GM21528 (cell line): Measurements from ENCODE around the gene NR1I3.
"Not testable (repeated sequence)": the region's sequence is repeated elsewhere in the genome, so short reads cannot be mapped to it uniquely, and the experiment has no call there.

Source experiments
- ATAC-seq: cut with Tn5 transposase; IDR thresholded peaks from one replicate; pipeline ENCODE4 v1.9.1; 2021; ENCODE audit warnings: mild to moderate bottlenecking, moderate library complexity; ENCODE audit not compliant: unreplicated experiment, low FRiP score

Gene NR1I3, protein sequence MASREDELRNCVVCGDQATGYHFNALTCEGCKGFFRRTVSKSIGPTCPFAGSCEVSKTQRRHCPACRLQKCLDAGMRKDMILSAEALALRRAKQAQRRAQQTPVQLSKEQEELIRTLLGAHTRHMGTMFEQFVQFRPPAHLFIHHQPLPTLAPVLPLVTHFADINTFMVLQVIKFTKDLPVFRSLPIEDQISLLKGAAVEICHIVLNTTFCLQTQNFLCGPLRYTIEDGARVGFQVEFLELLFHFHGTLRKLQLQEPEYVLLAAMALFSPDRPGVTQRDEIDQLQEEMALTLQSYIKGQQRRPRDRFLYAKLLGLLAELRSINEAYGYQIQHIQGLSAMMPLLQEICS

DNA sequence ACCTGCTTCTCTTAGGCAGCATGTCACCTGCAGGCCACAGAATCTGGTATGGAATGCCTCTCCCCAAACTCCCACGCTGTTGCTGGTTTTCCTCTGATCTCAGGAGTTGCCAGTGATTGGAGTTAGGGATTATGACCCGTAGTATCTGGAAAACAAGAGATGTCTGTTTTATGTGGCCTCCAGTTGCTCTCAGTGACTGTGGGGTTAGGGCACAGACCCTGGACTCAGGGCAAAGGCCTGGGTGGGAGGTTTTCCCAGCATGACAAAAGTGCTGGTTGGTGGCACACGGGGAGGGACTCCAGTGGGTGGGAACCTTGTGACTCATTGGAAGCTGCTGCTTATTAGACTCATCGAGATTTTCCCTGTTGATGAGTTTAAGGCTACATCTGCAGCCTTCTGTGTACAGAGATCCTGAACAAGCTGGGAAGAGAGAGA, at the start of gene NR1I3:
Gene NR1I3 (minus strand): TSS at position 165 of the 435 bp plus-strand sequence. CDS start 1,638 bp downstream, outside the sequence.
- ATAC-seq, result no peak

DNA sequence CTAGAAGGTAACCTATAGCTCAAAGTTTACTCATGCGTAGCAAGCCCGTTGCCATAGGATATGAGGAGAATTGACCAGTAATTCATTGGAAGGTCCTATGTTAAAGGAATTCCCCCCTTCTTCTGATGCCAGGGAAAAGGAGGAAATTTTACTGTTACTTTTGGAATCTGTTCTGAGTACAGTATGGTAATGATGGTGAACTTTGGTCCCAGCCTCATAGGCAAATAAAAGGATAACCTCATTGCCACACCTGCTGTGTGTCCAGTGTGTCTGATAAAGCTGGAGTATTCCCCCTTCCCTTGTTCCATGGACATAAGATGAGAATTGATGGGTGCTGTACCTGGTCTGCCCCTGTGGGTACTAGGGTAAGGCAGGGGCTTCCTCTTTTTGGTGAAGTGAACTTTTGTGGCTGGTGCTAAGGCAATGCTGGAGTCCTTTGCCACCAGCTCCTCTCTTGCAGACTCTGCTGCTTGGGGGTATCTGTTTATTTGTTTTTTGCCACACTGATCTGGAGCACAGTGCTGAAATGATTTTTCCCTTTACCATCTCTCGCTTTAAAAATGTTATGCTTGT, 49.6 kb upstream of the NR1I3 start:
- ATAC-seq, result no peak

DNA sequence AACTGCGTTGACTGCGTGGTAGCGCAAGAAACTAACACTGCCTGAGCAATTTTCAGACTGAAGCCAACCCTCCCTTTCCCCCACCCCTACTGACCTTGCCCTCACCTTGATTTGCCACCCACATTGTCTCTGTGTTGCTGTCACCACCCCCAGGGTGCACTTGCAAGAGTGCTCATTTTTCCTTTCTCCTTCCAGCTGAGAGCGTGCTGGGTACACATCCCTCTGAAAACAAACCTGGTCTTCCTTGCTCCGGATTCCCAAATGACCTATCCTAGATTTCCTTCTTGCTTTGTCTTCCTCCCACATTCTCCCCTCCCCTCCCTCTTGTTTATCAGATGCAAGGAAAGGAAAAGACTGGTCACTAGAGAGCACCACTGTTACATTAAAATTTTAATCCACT, 47.5 kb upstream of the NR1I3 start:
- no peak for ATAC-seq

DNA sequence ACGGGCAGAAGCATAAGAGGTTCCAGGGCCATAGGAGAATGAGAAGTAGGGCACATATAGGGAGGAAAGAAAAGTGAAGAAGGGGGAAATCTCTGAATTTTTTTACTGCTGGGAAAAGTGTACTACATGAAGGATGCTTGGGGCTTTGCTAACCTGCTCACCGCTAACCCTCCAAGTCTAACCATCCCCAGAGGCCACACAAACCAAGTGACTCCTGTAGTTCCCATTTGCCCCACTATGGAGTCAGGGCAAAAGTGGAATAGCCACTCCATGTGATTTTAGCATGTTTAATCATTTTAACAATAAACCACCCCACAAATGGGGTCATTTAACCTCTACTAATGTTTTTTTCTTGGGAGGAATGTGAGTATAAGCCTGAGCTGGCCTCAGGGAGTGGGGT, 47.1 kb upstream of the NR1I3 start:
- no peak for ATAC-seq

DNA sequence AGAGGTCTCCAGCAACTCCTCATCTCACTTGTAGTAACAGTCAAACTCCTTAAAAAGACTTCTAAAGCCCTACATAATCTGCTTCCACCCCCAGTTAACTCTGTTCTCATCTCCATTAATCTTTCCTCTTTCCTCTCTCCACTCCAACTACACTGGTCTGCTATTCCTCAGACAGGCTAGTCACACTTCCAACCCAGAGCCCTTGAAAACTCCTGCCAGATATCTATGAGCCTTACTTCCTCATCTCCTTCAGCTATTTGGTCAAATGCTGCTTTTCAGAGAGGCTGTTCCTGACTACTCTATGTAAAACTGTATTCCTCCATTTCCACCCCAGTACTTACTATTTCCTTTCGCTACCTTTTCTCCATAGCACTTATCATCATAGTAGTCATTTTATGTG, 45.0 kb upstream of the NR1I3 start:
- ATAC-seq, result no peak

DNA sequence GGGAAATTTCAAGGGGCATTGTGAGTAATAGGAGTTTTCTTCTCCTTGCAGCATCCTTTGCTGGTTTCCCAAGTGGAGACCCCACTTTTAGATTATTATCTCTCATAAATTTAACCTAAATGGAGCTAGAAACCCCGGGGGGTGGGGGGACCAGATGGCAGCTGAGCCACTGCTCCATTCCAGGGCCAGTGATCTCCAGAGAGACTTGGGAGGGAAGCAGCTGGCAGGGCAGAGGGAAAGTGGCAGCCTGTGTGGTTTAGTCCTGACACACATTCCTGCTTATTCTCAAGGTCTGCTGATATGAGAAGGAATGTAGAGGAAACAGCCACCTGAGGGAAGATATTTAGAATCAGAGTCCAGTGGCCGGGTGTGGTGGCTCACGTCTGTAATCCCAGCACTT, 36.9 kb upstream of the NR1I3 start:
- ATAC-seq, result no peak

DNA sequence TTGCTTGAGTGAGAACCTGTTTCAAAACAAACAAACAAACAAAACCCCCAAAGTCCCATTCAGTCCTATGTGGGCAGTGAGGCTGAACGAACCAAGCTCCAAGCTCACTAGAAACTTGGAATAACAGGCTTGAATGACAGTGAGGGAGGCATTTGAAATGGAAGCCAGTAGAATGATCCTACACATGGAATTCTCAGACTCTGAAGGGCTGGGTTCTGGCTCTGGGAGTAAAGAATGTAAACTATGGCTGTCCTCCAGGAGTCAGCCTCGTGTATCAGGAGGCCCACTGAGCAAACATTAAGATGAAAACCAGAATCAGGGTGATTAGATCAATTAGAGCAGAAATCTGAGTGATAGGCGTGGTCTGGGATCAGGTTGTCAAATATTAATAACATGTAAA, 35.4 kb upstream of the NR1I3 start:
- no peak for ATAC-seq

DNA sequence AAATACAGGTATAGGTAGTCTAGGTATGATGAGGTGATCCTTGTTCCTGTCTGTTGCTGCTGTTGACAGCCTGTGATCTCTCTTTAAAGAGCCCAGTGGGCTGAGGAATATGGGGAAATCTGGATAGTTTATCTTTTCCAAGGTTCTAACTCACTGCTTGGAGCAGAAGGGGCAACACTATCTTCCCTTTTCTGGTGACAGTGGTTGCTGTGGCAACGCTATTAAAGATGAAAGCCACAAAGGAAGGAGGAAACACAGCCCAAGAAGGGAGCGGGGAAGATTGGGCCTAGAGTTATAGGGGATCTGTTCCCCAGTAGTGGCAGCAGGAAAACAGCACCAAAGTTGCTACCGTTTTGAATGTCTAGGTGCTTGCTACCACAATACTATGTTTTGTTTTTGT, 29.3 kb upstream of the NR1I3 start:
- ATAC-seq, result no peak

DNA sequence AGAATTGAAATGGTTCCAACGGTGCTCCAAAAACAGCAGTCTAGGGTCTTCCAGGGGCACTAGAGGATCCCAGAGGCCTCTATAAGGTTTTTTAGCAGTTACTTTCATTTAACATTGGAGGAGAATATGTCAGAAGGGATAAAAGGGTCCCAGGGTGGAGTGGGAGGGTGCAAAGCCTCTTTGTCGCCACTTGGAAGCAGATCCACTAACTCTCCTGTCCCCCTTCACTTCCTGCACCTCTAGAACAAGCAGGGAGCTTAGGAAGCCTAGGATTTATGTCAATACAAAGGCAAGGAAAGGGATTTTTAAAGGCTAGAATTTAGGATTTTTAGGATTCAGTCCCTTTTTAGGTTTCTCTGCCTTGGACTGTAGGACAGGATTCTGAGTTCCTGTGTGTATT, 28.8 kb upstream of the NR1I3 start:
- ATAC-seq, result no peak

DNA sequence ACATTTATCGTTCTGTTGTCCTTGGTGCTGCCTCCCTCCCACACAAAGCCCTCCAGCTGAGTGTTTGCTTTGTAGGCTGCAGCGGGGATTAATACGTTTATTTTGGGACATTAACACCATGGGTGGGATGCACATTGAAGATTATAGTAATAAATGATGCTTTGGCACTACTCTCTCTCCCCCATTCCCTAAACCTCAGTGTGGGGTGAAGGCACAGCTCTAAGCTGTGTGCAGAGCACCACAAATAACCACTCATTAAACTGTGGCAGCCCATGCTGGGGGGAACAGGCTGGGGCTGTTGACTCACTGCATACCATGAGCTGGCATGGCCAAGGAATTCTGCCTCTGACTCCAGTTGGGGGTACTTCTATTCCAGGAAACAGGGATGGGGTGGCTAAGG, 28.2 kb upstream of the NR1I3 start:
- ATAC-seq, result no peak

DNA sequence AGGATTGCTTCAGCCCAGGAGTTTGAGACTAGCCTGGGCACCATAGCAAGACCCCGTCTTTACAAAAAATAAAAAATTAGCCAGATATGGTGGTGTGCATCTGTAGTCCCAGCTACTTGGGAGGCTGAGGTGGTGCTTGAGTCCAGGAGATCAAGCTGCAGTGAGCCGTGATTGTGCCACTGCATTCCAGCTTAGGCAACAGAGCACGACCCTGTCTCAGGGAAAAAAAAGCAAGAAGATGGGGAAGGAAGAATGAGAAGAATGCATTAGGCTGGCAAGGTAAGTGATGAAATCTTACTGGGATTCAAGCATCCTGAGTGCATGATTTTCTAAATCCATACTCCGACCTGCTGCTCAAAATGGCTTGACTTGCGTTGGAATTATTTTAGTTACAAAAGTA, 27.3 kb upstream of the NR1I3 start:
- ATAC-seq, result no peak

DNA sequence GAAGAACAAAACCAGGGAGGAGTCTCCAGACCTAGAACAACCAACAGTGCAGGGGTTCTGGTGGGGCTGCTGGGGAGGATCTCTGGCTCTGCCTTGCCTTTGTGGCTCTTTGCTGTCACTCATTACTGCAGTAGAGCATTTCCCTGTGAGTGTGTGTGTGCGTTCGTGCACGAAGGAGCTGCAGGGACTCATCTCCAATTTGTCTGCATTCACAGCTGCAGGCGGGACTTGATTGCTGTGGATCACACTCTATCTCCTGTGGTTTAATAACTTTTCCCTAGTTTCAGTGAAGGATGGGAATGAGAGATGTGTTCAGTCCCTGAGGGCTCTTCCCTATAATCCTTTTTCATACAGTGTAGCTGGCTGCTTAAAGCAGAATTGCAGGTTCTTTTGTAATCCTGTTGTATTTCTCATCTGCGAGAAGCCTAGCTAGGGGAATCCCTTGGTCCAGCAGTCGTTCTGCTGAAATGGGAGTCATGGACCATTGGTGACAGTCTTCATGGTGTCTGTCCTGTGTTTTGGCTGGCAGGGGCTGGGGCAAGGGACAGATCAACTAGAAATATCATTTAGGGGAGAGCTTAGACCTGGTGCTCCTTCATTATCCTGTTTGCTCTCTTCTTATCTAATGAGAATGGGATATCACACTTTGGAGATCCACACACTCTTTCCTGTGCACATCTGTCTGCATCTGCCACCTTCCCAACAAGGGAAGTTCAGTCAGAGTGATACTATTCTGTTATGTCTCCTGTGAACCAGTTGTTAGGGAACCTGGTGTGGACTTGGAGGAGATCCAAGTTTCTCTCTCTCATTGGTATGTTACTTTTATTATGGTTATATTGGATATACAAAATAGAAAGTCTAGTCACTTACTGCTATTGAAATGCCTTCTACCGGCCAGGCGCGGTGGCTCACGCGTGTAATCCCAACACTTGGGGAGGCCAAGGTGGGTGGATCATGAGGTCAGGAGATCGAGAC, 23.5 kb upstream of the NR1I3 start:
- no peak for ATAC-seq

DNA sequence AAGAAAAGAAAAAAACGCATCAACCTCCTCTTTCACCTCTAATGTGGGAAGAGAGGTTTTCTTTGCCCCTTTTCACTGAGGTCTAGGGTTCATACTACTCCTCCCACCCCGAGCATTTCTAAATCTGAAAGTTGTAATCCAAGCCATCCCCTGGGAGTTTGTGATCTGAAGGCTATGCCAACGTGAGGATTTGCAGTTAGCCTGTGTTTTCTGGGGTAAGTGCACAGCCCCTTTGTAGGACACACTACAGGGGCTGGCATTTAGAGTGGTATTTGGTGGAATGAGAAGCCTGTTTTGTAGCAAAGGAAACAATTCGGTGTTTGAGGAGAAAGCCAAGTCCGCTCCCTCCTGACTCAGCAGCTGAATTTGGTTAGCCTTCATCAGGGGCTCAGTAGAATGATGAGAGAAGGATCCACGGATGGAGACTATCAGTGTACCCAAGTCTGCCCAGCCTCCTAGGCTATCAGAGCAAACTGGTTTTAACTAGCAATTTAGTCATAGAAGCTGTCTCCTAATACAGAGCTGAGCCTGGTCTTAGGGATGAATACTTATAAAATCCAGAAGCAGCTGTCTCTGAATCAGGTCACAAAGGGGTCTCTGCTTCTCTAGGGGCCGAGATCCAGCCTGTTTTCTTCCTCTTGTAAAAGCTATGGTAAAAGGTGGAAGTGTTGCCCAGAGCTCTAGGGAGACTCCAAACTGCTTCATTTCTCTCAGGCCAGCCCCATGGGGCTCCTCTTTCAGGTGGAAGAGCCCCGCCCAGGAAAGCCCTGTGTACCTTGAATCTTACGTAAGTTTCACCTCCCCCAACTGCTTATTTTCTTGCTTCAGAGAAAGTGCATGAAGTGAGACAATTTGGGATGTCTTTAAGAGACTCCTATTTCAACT, 22.6 kb upstream of the NR1I3 start:
- no peak for ATAC-seq

DNA sequence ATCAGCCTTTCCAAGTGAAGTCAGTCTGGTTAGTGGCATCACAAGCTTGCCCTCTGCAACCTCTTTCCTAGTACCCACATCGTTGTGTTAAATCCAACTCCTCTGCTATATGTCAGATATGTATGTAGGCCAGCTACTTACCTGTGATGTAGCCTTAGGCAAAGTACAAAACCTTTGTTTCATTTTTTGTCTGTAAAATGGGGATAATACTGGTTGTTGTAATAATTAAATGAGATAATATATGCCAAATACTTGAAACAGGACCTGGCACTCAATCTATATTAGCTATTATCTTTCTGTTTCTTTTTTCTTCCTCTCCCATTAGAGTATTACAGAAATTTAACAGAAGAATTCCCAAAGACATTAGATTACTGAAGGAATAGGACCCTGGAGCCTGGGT, 21.8 kb upstream of the NR1I3 start:
- no peak for ATAC-seq

DNA sequence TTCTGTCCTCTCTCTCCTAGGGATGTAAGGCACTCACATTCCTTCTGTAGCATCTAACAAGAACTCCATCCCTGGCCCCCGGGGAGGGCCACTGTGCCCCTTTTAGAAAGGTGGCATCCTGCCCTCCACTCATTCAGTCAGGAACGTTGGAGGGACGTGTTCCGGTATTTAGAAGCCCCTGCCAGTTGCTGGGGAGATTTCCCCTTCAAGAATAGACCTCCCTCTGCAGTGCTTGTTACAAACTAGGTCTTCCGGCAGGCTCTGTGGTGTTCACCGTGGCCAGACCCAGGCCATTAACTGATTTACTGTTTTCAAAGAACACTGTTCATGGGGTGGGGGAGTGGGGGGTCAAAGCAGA, 21.3 kb upstream of the NR1I3 start:
- no peak for ATAC-seq

DNA sequence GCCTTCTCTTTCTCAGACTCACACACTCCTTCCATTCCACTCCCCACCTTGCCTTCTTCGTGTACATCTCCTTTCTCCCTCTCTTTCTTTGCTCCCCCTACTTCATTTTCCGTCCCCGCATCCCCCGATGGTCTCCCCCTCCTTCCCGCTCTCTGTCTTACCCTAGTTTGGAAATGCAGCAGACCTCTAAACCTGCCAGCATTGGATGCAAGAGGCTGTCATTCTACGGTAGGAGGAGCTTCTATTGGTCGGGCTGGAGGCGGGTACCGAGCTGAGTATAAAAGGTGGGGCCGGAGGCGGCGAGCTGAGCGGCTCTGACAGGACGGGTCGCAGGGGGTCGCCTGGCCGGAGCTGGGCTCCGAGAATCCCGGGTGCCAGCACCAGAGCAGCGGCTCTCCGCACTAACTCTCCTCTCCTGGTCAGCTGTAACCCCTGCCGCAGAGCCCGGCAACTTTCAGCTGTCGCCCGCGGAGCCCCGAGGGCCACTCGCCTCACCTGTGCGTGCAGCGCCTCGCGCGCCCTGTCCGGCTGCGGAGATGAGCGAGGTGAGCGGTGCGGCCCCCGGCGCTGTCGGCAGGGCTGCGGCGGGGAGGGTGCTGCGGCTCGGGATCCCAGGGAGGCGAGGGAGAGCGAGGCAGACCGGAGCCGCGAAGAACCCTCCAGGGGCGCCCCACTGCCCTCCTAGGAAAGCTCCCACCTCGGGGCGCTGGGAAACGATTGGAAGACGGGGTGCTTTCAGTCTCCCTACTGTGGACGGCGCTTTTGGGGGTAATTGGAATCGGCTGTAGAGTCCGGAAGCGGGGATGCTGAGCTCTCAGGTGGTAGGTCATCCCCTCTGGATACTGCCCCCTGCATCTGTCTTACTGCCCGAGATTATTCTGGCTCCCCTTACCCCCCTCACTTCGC, 20.7 kb upstream of the NR1I3 start, which contains the start of gene PCP4L1:
Gene PCP4L1 (plus strand): TSS at position 307 of the 906 bp plus-strand sequence. CDS start 230 bp downstream, at position 537.
- ATAC-seq, result no peak

DNA sequence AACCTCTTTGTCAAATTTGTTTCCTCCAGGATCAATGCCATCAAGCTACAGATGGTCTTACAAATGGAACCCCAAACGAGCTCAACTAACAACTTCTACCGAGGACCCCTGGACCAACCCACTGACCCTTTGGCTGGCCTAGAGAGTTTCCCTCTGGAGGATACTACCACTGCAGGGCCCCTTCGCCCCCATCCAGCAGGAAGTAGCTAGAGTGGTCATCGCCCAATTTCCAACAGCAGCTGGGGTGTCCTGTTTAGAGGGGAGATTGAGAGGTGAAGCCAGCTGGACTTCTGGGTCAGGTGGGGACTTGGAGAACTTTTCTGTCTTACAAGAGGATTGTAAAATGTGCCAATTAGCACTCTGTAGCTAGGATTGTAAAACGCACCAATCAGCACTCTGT, 19.1 kb upstream of the NR1I3 start:
- ATAC-seq, result not testable (repeated sequence)

DNA sequence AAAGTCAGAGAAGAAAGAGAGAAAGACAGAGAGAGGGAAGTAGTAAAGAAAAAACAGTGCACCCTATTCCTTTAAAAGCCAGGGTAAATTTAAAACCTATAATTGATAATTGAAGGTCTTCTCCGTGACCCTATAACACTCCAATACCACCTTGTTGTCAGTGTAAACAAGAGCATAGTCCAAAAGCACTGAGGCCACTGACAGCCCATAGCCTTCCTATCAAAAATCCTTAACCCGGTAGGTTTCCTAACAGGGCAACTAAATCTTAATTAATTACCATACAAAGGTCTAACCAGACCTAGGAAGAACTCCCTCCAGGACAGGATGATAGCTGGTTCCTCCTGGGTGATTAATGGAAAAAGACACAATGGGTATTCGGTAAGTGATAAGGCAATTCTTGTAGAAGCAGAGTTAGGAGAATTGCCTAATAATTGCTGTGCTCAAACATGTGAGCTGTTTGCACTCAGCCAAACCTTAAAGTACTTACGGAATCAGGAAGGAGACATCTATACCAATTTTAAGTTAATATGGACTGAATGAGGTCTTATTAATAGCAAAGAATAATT, 18.0 kb upstream of the NR1I3 start:
- not testable (repeated sequence) for ATAC-seq

DNA sequence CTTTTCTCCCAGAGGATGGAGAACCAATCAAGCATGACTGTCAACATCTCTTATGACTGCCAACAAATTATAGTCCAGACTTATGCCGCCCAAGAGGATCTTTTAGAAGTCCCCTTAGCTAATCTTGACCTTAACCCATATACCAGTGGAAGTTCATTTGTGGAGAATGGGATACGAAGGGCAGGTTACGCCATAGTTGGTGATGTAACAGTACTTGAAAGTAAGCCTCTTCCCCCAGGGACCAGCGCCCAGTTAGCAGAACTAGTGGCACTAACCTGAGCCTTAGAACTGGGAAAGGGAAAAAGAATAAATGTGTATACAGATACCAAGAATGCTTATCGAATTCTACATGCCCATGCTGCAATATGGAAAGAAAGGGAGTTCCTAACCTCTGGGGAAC, 17.3 kb upstream of the NR1I3 start:
- ATAC-seq, result not testable (repeated sequence)
